SK-N-MC (cell line): Measurements from ENCODE around the gene PRKG1.

ENCODE experiments used
- EZH2 ChIP-seq: fragments of 200-600 bp; sonication (generic); IDR thresholded peaks from one replicate; pipeline ENCODE4 v1.6.1; 2017; ENCODE audit warnings: antibody characterized with exemption
- POLR2AphosphoS5 ChIP-seq: IDR thresholded peaks from 2 replicates; pipeline ENCODE4 v1.6.1; 2012; ENCODE audit warnings: mild to moderate bottlenecking, low read depth, low read length, borderline replicate concordance

GRCh38 chr10:51528527-51528926 lies 454.2 kb downstream of the PRKG1 start:
- TF ChIP-seq EZH2 = no peak
- TF ChIP-seq POLR2AphosphoS5 = no peak
